ENCODE data around the gene CARHSP1. TPM values are rescaled to one million over a fixed set of nuclear protein-coding genes. Genes with fewer than 3 reads are reported as not detected.

Gene CARHSP1
- polyA plus RNA-seq, 1 experiment, result 65.5 TPM

- DNase-seq (ENCODE audit: low read depth, low spot score), result no peak
- TF ChIP-seq CTCF (IDR thresholded peaks at IDR 0.05; ENCODE audit: low read depth, low read length), result no peak
- no peaks in the 10 kb centered on the region; the same call in 1 of the 2 replicates for H3K9me3 ChIP-seq (ENCODE audit: control insufficient read depth, insufficient read depth, low read length)
- ChIA-PET CTCF (interaction anchor here (4.5 kb wide), 1 partner anchor 13 kb away, joined by 43 read pairs; no protein-coding TSS in a partner anchor), POLR2A (interaction anchor here (1.2 kb wide), 1 partner anchor 235 kb away, joined by 3 read pairs; no protein-coding TSS in a partner anchor)
- peak overlapping the region; percentile 80 for H3K27ac ChIP-seq (ENCODE audit: low read depth, low read length)
- H3K4me3 ChIP-seq (ENCODE audit: low read depth, low read length), result peak overlapping the region; percentile 68
- no peaks in the 10 kb centered on the region for H3K27me3 ChIP-seq (ENCODE audit: control insufficient read depth, insufficient read depth, low read length)
Observed at GRCh38 chr16:8867216-8867931, 1.4 kb downstream of the CARHSP1 start.

- H3K4me3 ChIP-seq (ENCODE audit: low read depth, low read length), result peak overlapping the region; percentile 68
- DNase-seq (ENCODE audit: low read depth, low spot score), result no peak
- no peak for TF ChIP-seq CTCF (IDR thresholded peaks at IDR 0.05; ENCODE audit: low read depth, low read length)
- CTCF ChIA-PET, result interaction anchor here (1.0 kb wide), 1 partner anchor 13 kb away, joined by 5 read pairs; no protein-coding TSS in a partner anchor
- H3K27ac ChIP-seq (ENCODE audit: low read depth, low read length), result peak overlapping the region; percentile 21
- POLR2A ChIA-PET, result interaction anchor here (0.6 to 0.7 kb wide), 2 partner anchors 69 to 106 kb away, joined by 3 read pairs; no protein-coding TSS in a partner anchor
- no peaks in the 10 kb centered on the region; the same call in 1 of the 2 replicates for H3K9me3 ChIP-seq (ENCODE audit: control insufficient read depth, insufficient read depth, low read length)
- no peaks in the 10 kb centered on the region for H3K27me3 ChIP-seq (ENCODE audit: control insufficient read depth, insufficient read depth, low read length)
Observed at GRCh38 chr16:8866884-8867215, 2.0 kb downstream of the CARHSP1 start.

GRCh38 chr16:8866118-8866883, 2.5 kb downstream of the CARHSP1 start:
- peak overlapping the region; percentile 68 for H3K4me3 ChIP-seq (ENCODE audit: low read depth, low read length)
- POLR2A ChIA-PET, result interaction anchor here (0.6 to 0.9 kb wide), 4 partner anchors 12 to 182 kb away, joined by 3 read pairs; no protein-coding TSS in a partner anchor
- peak overlapping the region; percentile 21 for H3K27ac ChIP-seq (ENCODE audit: low read depth, low read length)
- H3K27me3 ChIP-seq (ENCODE audit: control insufficient read depth, insufficient read depth, low read length), result no peaks in the 10 kb centered on the region
- TF ChIP-seq CTCF (IDR thresholded peaks at IDR 0.05; ENCODE audit: low read depth, low read length), result no peak
- CTCF ChIA-PET, result interaction anchor here (1.0 kb wide), 1 partner anchor 14 kb away, joined by 5 read pairs; no protein-coding TSS in a partner anchor
- no peak for DNase-seq (ENCODE audit: low read depth, low spot score)
- H3K9me3 ChIP-seq (ENCODE audit: control insufficient read depth, insufficient read depth, low read length), result no peaks in the 10 kb centered on the region; the same call in 1 of the 2 replicates

- no peak for TF ChIP-seq CTCF (IDR thresholded peaks at IDR 0.05; ENCODE audit: low read depth, low read length)
- no peak for DNase-seq (ENCODE audit: low read depth, low spot score)
- CTCF ChIA-PET, result interaction anchor here (1.6 kb wide), 1 partner anchor 15 kb away, joined by 4 read pairs; no protein-coding TSS in a partner anchor
Observed at GRCh38 chr16:8865145-8865882, 3.5 kb downstream of the CARHSP1 start.

More at GRCh38 chr16:8865145-8865882, 3.5 kb downstream of the CARHSP1 start:
- no peak overlapping the region for H3K27ac ChIP-seq (ENCODE audit: low read depth, low read length)
- H3K9me3 ChIP-seq (ENCODE audit: control insufficient read depth, insufficient read depth, low read length), result no peaks in the 10 kb centered on the region; the same call in 1 of the 2 replicates
- no peak overlapping the region for H3K4me3 ChIP-seq (ENCODE audit: low read depth, low read length)
- no peaks in the 10 kb centered on the region for H3K27me3 ChIP-seq (ENCODE audit: control insufficient read depth, insufficient read depth, low read length)
- POLR2A ChIA-PET, result interaction anchor here (0.9 kb wide), 1 partner anchor 13 kb away, joined by 3 read pairs; no protein-coding TSS in a partner anchor

Measured in AG04450 (cell line).